Stimulated activated CD4-positive, alpha-beta T cell treated with anti-CD3 and anti-CD28 coated beads, Interleukin-12 subunit alpha, Interleukin-12 subunit beta, amount 100 ng/mL, for 24 hours (primary cell): Measurements from ENCODE around the gene PNMA3.
"Not testable (repeated sequence)": the region's sequence is repeated elsewhere in the genome, so short reads cannot be mapped to it uniquely, and the experiment has no call there.

Experiments used
- DNase-seq, 2 experiments: peaks; one replicate each; pipeline ENCODE4 v3.0.0-alpha.2; 2020; ENCODE audit warnings: low read depth in 2 of 2

Gene PNMA3

DNA sequence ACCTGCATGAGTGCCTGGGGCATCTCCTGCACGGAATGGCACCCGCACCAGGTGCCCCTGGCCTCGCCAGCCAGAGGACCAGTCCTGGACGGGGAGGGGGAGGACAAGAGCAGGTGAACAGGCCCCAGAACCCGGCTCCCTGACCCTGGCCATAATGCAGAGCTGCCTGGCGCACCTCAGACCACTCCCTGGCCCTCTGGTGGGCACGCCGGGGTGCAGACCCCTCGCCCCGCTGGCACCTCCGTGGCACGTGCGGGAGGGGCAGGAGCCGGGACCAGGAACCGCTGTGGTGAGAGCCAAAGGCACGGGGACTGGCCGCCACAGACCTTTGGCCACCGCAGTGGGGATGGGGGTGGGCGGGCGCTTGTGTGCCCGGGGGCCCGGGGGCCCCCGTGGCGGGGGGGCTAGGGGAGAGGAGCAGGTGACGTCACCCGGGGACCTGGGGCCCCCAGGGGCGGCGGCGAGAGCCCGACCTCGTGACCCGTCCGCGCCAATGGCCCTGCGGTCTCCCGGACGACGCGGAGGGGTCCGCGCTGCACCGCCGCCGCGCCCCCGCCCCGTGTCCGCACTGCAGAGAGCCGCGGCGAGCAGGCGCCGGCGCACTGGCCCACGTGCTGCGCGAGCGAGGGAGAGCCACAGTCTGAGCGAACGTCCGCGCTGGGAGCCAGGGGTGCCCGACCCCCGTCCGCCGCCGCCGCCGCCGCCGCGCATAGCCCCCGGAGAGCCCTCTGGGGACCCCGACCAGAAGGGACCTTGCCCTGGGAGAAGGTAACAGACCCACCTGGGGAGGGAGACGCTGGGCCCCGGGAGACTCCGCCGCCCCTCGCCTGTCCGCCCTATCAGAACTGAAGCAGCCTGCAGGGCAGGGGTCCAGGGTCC, at the start of gene PNMA3:
PNMA3 (plus strand) TSS at position 600 of the 879 bp plus-strand sequence. CDS start 586 bp downstream, outside the sequence.
- DNase-seq: no peak

- not testable (repeated sequence) for DNase-seq
These were observed 39.1 kb upstream of the PNMA3 start for GRCh38 chrX:153017174-153017573.

DNA sequence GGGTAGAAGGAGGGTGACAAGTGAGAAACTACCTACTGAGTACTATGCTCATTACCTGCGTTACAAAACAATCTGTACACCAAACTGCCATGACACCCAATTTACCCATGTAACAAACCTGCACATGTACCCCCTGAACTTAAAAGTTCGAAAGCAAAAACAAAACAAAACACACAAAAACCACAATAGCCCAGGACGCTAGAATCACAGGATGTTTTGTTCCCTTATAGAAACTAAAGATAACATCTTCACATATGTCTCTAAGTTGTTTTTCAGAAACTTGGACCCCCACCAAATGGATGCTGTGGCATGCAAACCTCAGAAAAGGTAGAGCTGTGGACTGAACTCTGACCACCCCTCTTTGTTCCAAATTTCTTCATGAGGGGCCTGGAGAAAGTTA, 37.1 kb upstream of the PNMA3 start:
- no peak for DNase-seq

GRCh38 chrX:153026501-153026900, 29.8 kb upstream of the PNMA3 start:
- DNase-seq: not testable (repeated sequence)

GRCh38 chrX:153028487-153028886, 27.8 kb upstream of the PNMA3 start:
- DNase-seq: not testable (repeated sequence)

GRCh38 chrX:153029162-153029561, 27.1 kb upstream of the PNMA3 start:
- no peak for DNase-seq

DNA sequence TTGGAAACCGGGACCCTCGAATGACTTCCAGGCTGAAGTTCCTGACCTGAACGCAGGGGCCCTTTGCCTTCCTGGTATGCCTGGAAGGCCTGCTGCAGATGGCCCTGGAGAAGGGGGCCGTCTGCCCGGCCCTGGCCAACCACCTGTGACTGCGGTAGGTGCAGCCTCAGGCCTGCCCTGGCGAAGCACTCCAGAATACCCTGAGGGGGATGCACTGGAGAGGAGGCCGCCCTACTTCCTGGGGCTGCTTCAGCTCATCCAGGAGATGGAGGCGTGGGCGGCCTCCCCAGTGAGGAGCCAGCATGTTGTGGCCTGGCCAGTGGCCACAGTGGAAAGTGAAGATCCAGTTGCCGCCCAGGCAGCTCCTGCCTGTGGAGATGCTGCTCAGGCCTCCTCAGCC, 26.4 kb upstream of the PNMA3 start:
- no peak for DNase-seq

- no peak for DNase-seq
These were observed 25.5 kb upstream of the PNMA3 start for GRCh38 chrX:153030801-153031200.

DNA sequence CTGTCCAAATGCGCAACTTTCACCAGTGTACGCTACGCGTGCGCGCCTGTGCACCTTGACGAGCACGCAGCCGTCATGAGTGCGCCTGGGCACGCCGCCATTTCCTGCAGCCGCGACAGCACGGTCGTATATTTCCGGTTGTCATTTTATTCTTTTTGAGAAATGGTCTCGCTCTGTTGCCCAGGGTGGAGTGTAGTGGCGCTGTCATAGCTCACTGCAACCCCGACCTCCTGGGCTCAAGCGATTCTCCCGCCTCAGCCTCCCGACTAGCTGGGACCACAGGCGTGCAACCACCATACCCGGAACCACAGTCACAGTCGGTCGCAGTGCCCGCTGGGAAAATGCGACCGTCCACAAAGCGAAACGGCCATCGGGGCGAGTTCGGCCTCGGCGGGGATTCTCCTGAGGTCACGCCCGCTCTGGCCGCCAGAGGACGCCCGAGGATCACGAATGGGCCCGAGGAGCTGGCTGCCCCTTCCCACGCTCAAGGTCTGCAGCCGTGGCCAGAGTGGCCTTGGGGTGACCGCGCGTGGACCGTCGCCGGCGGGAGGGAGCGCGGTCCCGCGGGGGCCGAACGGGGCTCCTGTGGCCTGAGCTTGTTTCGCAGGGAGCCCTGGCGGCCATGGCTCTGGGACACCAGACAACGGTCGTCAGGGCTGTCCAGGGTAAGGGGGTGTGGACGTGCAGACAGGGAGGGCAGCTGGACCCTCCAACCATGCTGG, 23.7 kb upstream of the PNMA3 start:
- peak; percentile 29 to 58 for DNase-seq

- DNase-seq: no peak
These were observed 7.2 kb upstream of the PNMA3 start for GRCh38 chrX:153049093-153049492.

DNA sequence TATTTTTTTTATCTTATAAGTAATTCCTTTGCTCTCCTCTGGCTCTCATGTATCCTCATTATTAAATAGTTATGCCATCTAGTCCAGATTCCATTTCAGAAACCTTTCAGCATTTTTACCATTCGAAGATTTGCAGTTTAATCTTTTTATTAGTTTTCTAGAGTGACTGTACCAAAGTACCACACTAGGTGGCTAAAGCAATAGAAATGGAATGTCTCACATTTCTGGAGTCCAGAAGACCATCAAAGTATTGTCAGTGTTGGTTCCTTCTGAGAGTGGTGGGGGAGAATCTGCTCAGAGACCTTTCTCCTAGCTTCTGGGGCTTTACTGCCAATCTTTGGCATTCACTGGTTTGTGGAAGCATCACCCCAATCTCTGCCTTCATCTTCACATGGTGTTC, 3.7 kb upstream of the PNMA3 start:
- DNase-seq: no peak

DNA sequence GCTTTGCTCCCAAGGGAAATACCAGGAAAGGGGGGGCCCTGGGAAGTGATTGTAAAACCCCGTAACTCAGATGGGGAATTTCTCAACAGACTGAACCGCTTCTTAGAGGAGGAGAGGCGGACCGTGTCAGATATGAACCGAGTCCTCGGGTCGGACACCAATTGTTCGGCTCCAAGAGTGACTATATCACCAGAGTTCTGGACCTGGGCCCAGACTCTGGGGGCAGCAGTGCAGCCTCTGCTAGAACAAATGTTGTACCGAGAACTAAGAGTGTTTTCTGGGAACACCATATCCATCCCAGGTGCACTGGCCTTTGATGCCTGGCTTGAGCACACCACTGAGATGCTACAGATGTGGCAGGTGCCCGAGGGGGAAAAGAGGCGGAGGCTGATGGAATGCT, 1.0 kb downstream of the PNMA3 start:
- no peak for DNase-seq

GRCh38 chrX:153059191-153060094, 3.2 kb downstream of the PNMA3 start:
- DNase-seq: no peak

DNA sequence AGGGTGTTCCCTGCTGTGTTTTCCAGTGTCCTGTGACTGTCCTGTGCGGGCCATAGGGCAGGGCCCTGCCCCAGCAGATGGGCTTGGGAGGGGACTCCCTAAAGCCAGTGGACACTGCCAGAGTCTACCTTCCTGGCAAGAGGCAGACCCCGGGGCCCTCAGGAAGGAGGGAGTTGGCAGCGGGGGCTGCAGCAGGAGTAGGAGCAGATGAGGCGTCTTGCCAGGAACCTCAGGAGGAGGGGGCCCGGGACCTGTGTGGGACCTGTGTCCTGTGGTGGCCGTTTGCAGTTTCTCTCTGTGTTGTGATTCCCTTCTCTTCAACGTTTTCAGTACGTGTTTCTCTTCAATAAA, 3.8 kb downstream of the PNMA3 start:
- DNase-seq: no peak

GRCh38 chrX:153061732-153062131, 5.5 kb downstream of the PNMA3 start:
- DNase-seq: no peak

DNA sequence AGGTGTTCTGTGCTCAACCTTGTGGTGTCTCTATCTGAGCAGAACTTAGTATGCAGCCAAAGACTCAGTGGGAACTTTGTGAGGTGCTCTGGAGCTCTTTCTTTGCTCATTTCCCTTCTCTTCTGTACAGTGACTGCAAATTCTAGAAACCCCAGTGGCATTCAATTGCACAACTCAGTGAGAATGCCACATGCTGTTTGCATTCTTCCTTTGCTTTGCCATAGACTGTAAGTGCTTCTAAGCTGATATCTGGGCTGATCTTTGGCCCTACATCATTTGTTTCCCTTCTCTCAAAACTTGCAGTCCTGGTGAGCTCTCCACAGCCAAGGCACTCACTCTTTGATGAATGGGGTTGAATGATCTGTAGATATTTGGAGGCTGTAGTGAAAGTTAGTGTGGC, 7.0 kb downstream of the PNMA3 start:
- DNase-seq: no peak

- DNase-seq: no peak
These were observed 7.8 kb downstream of the PNMA3 start for GRCh38 chrX:153064061-153064460.

GRCh38 chrX:153065389-153065788, 9.1 kb downstream of the PNMA3 start:
- DNase-seq: no peak

DNA sequence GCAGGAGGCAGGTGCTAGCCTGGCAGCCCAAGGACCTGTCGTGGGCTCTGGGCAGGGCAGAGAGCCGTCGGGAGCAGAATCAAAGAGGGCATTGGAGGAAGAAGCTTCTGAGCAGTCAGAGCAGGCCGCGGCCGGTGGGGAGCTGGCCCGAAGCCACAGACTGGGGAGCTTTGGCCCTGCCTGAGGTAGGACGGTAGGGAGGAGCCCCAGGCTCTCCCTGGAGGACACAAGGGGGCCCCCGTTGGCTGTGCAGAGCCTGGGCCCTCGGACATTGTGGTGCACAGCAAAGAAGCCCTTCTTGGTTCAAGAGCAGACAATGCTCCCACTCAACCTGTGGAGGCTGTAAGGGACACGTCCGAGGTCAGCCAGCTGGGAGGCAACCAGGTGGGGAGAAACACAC, 10.1 kb downstream of the PNMA3 start:
- not testable (repeated sequence) for DNase-seq

- not testable (repeated sequence) for DNase-seq
These were observed 15.8 kb downstream of the PNMA3 start, which contains the start of gene PNMA6A for GRCh38 chrX:153071909-153072583. Gene PNMA6A, plus strand, starts transcription at chrX:153072454. Its CDS starts 609 bp downstream, at chrX:153073063.

DNA sequence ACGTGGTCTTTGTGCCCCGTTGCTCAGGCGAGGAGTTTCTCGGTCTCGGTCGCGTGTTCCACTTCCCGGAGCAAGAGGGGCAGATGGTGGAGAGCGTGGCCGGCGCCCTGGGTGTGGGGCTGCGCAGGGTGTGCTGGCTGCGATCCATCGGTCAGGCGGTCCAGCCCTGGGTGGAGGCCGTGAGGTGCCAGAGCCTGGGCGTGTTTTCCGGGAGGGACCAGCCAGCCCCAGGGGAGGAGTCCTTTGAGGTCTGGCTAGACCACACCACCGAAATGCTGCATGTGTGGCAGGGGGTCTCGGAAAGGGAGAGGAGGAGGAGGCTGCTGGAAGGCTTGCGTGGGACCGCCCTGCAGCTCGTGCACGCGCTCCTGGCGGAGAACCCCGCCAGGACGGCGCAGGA, 17.1 kb downstream of the PNMA3 start:
- not testable (repeated sequence) for DNase-seq
